GM18517 (cell line): ENCODE measurements around the gene PLA2G4D.
"Not testable (repeated sequence)": the region's sequence is repeated elsewhere in the genome, so short reads cannot be mapped to it uniquely, and the experiment has no call there.

ENCODE experiments used
- ATAC-seq: cut with Tn5 transposase; IDR thresholded peaks from one replicate; pipeline ENCODE4 v1.9.1; 2021; ENCODE audit warnings: mild to moderate bottlenecking, moderate library complexity; ENCODE audit not compliant: unreplicated experiment

PLA2G4D gene

GRCh38 chr15:42123546-42123945, 29.2 kb upstream of the PLA2G4D start:
- no peak for ATAC-seq

- ATAC-seq: no peak
Measured at GRCh38 chr15:42121682-42122081, 27.3 kb upstream of the PLA2G4D start.

- ATAC-seq: no peak
Measured at GRCh38 chr15:42121021-42121420, 26.7 kb upstream of the PLA2G4D start.

- no peak for ATAC-seq
Measured at GRCh38 chr15:42120285-42120684, 25.9 kb upstream of the PLA2G4D start.

GRCh38 chr15:42119446-42119760, 25.0 kb upstream of the PLA2G4D start:
- ATAC-seq: no peak

GRCh38 chr15:42118650-42119445, 24.5 kb upstream of the PLA2G4D start:
- no peak for ATAC-seq

GRCh38 chr15:42111924-42112323, 17.6 kb upstream of the PLA2G4D start:
- no peak for ATAC-seq

- ATAC-seq: no peak
Measured at GRCh38 chr15:42110367-42110766, 16.0 kb upstream of the PLA2G4D start.

- no peak for ATAC-seq
Measured at GRCh38 chr15:42108806-42109205, 14.4 kb upstream of the PLA2G4D start.

GRCh38 chr15:42108189-42108588, 13.8 kb upstream of the PLA2G4D start:
- no peak for ATAC-seq

- no peak for ATAC-seq
Measured at GRCh38 chr15:42107473-42107872, 13.1 kb upstream of the PLA2G4D start.

GRCh38 chr15:42106288-42106687, 11.9 kb upstream of the PLA2G4D start:
- no peak for ATAC-seq

GRCh38 chr15:42104095-42104891, 9.9 kb upstream of the PLA2G4D start:
- ATAC-seq: no peak

GRCh38 chr15:42102646-42103235, 8.4 kb upstream of the PLA2G4D start:
- ATAC-seq: no peak

- no peak for ATAC-seq
Measured at GRCh38 chr15:42101861-42102260, 7.5 kb upstream of the PLA2G4D start.

GRCh38 chr15:42100021-42100800, 5.8 kb upstream of the PLA2G4D start:
- no peak for ATAC-seq

- no peak for ATAC-seq
Measured at GRCh38 chr15:42097018-42097417, 2.7 kb upstream of the PLA2G4D start.

GRCh38 chr15:42093966-42094365, 396 bp downstream of the PLA2G4D start:
- ATAC-seq: no peak

- ATAC-seq: no peak
Measured at GRCh38 chr15:42092398-42093318, 1.7 kb downstream of the PLA2G4D start.

GRCh38 chr15:42091753-42092397, 2.5 kb downstream of the PLA2G4D start:
- ATAC-seq: not testable (repeated sequence)
